H1 (cell line): ENCODE measurements around the gene CLDN24.

Experiments
- BCL11A ChIP-seq, 2 experiments: IDR thresholded peaks; one replicate each; pipeline ENCODE4 v1.6.1; 2011; ENCODE audit warnings: low read depth in 2 of 2, low read length in 2 of 2, mild to moderate bottlenecking in 2 of 2
- CTCF ChIP-seq, 3 experiments: IDR thresholded peaks; 1 replicate in 2 of 3; 2 replicates in 1 of 3; pipeline versions ENCODE4 v1.5.1 to v1.6.1; 2011; ENCODE audit warnings: low read length in 3 of 3, mild to moderate bottlenecking in 3 of 3, inconsistent platforms in 2 of 3, low read depth in 1 of 3, moderate library complexity in 1 of 3; ENCODE audit not compliant: insufficient read depth in 1 of 3; ENCODE audit errors: control extremely low read depth in 1 of 3
- MAX ChIP-seq: IDR thresholded peaks from 2 replicates; pipeline ENCODE4 v1.6.1; 2012; ENCODE audit warnings: inconsistent platforms
- POLR2A ChIP-seq, 2 experiments: IDR thresholded peaks; 1 replicate in 1 of 2; 2 replicates in 1 of 2; pipeline ENCODE4 v1.6.1; 2011; ENCODE audit warnings: low read depth in 2 of 2, low read length in 2 of 2, mild to moderate bottlenecking in 2 of 2; ENCODE audit errors: control extremely low read depth in 1 of 2
- RFX5 ChIP-seq: IDR thresholded peaks from 2 replicates; pipeline ENCODE4 v1.6.1; 2011; ENCODE audit warnings: low read depth, low read length, improper control_type of control experiment, borderline replicate concordance
- RXRA ChIP-seq: IDR thresholded peaks from 2 replicates; pipeline ENCODE4 v1.6.1; 2011; ENCODE audit warnings: low read depth, mild to moderate bottlenecking, low read length, moderate library complexity; ENCODE audit not compliant: insufficient read depth
- TF ChIP-seq, protein P1 (sequence below): fragments of 300-600 bp; sonication (generic); IDR thresholded peaks from 2 replicates; pipeline ENCODE4 v1.7.1; 2012; ENCODE audit warnings: low read length, moderate library complexity, mild to moderate bottlenecking, inconsistent platforms; ENCODE audit not compliant: insufficient replicate concordance

DNA sequence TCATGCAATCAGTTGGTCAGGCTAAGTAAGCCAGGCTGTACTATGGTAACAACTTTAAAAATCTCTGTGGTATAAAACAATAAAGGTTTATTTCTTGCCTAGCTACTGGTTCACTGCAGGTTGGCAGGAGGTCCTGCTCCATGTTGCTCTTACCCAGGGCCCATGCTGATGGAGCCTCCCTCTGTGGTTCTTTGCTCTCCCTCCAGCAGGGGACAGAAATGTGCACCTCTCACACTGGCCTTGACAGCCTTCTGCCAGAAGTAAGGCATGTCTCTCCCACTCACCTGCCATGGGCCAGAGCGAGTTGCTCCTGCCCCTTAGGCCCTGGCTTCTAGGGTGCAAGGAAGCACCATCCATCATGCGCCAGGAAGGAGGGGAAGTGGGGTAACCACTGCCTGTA is 33.3 kb downstream of the CLDN24 start:
- TF ChIP-seq CTCF (IDR thresholded peaks at IDR 0.05; ENCODE audit: control extremely low read depth in 1 of 3, insufficient read depth in 1 of 3, low read depth in 1 of 3, low read length in 3 of 3), result peak in 2 of 3 experiments; percentile 7 to 9; a peak in 3 of 4 replicates
- TF ChIP-seq RFX5, result no peak
- TF ChIP-seq POLR2A (IDR thresholded peaks at IDR 0.05; ENCODE audit: control extremely low read depth in 1 of 2, low read depth in 2 of 2, low read length in 2 of 2), result no peak
- TF ChIP-seq, protein P1, sequence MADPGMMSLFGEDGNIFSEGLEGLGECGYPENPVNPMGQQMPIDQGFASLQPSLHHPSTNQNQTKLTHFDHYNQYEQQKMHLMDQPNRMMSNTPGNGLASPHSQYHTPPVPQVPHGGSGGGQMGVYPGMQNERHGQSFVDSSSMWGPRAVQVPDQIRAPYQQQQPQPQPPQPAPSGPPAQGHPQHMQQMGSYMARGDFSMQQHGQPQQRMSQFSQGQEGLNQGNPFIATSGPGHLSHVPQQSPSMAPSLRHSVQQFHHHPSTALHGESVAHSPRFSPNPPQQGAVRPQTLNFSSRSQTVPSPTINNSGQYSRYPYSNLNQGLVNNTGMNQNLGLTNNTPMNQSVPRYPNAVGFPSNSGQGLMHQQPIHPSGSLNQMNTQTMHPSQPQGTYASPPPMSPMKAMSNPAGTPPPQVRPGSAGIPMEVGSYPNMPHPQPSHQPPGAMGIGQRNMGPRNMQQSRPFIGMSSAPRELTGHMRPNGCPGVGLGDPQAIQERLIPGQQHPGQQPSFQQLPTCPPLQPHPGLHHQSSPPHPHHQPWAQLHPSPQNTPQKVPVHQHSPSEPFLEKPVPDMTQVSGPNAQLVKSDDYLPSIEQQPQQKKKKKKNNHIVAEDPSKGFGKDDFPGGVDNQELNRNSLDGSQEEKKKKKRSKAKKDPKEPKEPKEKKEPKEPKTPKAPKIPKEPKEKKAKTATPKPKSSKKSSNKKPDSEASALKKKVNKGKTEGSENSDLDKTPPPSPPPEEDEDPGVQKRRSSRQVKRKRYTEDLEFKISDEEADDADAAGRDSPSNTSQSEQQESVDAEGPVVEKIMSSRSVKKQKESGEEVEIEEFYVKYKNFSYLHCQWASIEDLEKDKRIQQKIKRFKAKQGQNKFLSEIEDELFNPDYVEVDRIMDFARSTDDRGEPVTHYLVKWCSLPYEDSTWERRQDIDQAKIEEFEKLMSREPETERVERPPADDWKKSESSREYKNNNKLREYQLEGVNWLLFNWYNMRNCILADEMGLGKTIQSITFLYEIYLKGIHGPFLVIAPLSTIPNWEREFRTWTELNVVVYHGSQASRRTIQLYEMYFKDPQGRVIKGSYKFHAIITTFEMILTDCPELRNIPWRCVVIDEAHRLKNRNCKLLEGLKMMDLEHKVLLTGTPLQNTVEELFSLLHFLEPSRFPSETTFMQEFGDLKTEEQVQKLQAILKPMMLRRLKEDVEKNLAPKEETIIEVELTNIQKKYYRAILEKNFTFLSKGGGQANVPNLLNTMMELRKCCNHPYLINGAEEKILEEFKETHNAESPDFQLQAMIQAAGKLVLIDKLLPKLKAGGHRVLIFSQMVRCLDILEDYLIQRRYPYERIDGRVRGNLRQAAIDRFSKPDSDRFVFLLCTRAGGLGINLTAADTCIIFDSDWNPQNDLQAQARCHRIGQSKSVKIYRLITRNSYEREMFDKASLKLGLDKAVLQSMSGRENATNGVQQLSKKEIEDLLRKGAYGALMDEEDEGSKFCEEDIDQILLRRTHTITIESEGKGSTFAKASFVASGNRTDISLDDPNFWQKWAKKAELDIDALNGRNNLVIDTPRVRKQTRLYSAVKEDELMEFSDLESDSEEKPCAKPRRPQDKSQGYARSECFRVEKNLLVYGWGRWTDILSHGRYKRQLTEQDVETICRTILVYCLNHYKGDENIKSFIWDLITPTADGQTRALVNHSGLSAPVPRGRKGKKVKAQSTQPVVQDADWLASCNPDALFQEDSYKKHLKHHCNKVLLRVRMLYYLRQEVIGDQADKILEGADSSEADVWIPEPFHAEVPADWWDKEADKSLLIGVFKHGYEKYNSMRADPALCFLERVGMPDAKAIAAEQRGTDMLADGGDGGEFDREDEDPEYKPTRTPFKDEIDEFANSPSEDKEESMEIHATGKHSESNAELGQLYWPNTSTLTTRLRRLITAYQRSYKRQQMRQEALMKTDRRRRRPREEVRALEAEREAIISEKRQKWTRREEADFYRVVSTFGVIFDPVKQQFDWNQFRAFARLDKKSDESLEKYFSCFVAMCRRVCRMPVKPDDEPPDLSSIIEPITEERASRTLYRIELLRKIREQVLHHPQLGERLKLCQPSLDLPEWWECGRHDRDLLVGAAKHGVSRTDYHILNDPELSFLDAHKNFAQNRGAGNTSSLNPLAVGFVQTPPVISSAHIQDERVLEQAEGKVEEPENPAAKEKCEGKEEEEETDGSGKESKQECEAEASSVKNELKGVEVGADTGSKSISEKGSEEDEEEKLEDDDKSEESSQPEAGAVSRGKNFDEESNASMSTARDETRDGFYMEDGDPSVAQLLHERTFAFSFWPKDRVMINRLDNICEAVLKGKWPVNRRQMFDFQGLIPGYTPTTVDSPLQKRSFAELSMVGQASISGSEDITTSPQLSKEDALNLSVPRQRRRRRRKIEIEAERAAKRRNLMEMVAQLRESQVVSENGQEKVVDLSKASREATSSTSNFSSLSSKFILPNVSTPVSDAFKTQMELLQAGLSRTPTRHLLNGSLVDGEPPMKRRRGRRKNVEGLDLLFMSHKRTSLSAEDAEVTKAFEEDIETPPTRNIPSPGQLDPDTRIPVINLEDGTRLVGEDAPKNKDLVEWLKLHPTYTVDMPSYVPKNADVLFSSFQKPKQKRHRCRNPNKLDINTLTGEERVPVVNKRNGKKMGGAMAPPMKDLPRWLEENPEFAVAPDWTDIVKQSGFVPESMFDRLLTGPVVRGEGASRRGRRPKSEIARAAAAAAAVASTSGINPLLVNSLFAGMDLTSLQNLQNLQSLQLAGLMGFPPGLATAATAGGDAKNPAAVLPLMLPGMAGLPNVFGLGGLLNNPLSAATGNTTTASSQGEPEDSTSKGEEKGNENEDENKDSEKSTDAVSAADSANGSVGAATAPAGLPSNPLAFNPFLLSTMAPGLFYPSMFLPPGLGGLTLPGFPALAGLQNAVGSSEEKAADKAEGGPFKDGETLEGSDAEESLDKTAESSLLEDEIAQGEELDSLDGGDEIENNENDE, result no peak
- no peak for TF ChIP-seq RXRA
- TF ChIP-seq MAX, result no peak
- no peak for TF ChIP-seq BCL11A (IDR thresholded peaks at IDR 0.05; ENCODE audit: low read depth in 2 of 2, low read length in 2 of 2)
